ENCODE results near the gene KIAA0825.

GRCh38 chr5:94192658-94193391 lies 425.6 kb downstream of the KIAA0825 start:
- TF ChIP-seq, protein P1, sequence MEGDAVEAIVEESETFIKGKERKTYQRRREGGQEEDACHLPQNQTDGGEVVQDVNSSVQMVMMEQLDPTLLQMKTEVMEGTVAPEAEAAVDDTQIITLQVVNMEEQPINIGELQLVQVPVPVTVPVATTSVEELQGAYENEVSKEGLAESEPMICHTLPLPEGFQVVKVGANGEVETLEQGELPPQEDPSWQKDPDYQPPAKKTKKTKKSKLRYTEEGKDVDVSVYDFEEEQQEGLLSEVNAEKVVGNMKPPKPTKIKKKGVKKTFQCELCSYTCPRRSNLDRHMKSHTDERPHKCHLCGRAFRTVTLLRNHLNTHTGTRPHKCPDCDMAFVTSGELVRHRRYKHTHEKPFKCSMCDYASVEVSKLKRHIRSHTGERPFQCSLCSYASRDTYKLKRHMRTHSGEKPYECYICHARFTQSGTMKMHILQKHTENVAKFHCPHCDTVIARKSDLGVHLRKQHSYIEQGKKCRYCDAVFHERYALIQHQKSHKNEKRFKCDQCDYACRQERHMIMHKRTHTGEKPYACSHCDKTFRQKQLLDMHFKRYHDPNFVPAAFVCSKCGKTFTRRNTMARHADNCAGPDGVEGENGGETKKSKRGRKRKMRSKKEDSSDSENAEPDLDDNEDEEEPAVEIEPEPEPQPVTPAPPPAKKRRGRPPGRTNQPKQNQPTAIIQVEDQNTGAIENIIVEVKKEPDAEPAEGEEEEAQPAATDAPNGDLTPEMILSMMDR (conservative IDR thresholded peaks at IDR 0.05; ENCODE audit: low read depth, low read length), result no peak
- no peak for TF ChIP-seq EZH2 (IDR thresholded peaks at IDR 0.05; ENCODE audit: low read length, unreplicated experiment)

Data from PC-3 (cell line).